ENCODE measurements around the gene PGM2L1. TPM values are rescaled to one million over a fixed set of nuclear protein-coding genes. Genes with fewer than 3 reads are reported as not detected.

The PGM2L1 gene
- total and polyA plus RNA-seq, 9 donors: 1.0 to 6.2 (median 2.1) TPM

DNA sequence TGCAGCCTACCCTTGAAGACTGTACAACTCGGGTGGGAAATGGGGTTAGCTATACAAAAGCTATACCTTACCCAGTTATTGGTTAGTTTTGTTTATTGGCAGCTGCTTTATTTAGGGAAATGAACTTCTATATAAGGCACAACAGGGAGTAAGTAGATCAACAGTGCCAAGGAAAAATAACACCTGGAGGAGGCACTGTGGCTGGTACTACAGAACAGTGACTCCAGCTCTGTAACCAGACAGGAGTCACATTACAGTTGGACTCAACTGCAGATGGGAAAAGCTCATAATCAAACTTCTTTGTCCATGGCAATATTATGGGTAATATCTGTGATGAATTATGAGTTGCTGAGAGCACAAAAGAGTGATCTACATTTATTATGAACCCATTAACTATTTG, 100.7 kb downstream of the PGM2L1 start:
- Histone ChIP-seq H3K27me3 (no peaks in the 10 kb centered on the region), H3K27ac (no peak overlapping the region), H3K4me3 (no peak overlapping the region), H3K4me1 (ENCODE audit: insufficient read depth) (no peaks in the 10 kb centered on the region), H3K9me3 (no peaks in the 10 kb centered on the region), H3K36me3 (no peaks in the 10 kb centered on the region)
- WGBS, 3 donors: 85 to 100% (median 91%) methylated on average over 1 of the region's 1 CpG
- no peak for TF ChIP-seq POLR2A (IDR thresholded peaks at IDR 0.05)
- TF ChIP-seq, protein P1, sequence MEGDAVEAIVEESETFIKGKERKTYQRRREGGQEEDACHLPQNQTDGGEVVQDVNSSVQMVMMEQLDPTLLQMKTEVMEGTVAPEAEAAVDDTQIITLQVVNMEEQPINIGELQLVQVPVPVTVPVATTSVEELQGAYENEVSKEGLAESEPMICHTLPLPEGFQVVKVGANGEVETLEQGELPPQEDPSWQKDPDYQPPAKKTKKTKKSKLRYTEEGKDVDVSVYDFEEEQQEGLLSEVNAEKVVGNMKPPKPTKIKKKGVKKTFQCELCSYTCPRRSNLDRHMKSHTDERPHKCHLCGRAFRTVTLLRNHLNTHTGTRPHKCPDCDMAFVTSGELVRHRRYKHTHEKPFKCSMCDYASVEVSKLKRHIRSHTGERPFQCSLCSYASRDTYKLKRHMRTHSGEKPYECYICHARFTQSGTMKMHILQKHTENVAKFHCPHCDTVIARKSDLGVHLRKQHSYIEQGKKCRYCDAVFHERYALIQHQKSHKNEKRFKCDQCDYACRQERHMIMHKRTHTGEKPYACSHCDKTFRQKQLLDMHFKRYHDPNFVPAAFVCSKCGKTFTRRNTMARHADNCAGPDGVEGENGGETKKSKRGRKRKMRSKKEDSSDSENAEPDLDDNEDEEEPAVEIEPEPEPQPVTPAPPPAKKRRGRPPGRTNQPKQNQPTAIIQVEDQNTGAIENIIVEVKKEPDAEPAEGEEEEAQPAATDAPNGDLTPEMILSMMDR (IDR thresholded peaks at IDR 0.05): no peak
- TF ChIP-seq EP300 (IDR thresholded peaks at IDR 0.05): no peak
- intact Hi-C loops (cut with DNase I): no loop called here
- no peak for DNase-seq

DNA sequence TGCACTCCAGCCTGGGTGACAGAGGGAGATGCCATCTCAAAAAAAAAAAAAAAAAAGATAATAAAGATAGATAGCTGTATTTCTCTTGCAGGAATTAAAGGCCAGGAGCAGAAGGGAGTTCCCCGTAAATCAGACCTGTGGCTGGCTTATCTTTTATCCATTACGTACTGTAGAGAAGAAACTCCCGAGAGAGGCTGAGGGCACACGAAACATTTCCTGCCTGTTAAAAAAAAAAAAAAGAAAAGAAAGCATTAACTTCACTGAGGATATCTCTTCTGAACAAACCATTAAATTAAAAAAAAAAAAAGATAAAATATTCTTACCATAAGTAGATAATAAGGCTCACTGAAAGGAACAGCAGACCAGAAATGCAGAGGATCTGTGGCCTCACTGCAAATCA, 109.3 kb downstream of the PGM2L1 start:
- no peak for DNase-seq
- intact Hi-C loops (cut with DNase I): no loop called here
- no peak overlapping the region for H3K27ac ChIP-seq
- H3K36me3 ChIP-seq: no peaks in the 10 kb centered on the region
- no peaks in the 10 kb centered on the region for H3K9me3 ChIP-seq
- no peaks in the 10 kb centered on the region for H3K27me3 ChIP-seq
- no peak overlapping the region for H3K4me3 ChIP-seq
- 14 to 30% (median 18%) methylated on average over 4 of the region's 4 CpGs for WGBS, 3 donors
- no peaks in the 10 kb centered on the region for H3K4me1 ChIP-seq (ENCODE audit: insufficient read depth)
- TF ChIP-seq EP300 (IDR thresholded peaks at IDR 0.05): no peak
- TF ChIP-seq, protein P1 (IDR thresholded peaks at IDR 0.05): no peak
- no peak for TF ChIP-seq POLR2A (IDR thresholded peaks at IDR 0.05)

DNA sequence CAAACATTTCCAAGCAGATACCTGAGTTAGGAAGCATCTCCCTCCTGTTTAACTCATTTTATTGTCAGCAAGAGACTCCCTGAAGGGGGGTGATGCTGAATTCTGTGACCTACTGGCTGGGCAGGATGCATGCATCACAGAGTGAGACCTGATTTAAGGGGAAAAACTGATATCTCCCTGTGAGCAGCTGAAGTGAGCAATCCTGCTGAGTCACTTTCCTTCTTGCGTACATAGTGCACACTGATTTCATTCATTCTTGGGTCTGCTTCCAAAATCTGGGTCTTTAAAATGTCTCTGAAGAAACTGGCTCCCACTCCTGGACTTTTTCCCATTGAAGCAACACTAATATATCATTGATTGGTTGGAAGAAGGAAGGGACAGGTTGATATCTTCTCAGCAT, 110.1 kb downstream of the PGM2L1 start:
- Histone ChIP-seq H3K4me3 (no peak overlapping the region), H3K36me3 (no peaks in the 10 kb centered on the region), H3K27me3 (no peaks in the 10 kb centered on the region), H3K27ac (no peak overlapping the region), H3K9me3 (no peaks in the 10 kb centered on the region), H3K4me1 (ENCODE audit: insufficient read depth) (no peaks in the 10 kb centered on the region)
- no peak for TF ChIP-seq EP300 (IDR thresholded peaks at IDR 0.05)
- no peak for TF ChIP-seq POLR2A (IDR thresholded peaks at IDR 0.05)
- TF ChIP-seq, protein P1 (IDR thresholded peaks at IDR 0.05): no peak
- 22 to 31% (median 23%) methylated on average over 1 of the region's 1 CpG for WGBS, 3 donors
- intact Hi-C loops (cut with DNase I): no loop called here
- no peak for DNase-seq

DNA sequence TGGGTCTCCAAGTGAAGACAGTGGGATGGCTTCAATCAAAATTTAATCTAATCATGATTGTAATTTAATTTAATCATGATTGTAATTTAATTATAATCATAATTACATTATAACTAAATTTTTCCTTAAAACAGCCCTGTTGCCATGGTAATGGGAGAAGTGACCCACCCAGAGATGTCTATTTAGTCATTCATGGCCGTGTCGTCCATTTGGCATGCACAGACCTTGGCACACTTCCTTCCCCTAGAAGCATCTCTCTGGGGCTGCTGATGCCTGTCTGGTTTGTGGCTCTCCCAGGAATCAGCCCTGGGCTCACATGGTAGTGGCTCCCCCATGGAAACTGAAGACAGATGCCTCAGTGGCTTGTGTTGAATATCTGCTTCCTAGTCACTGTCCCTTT, 113.8 kb downstream of the PGM2L1 start:
- H3K27me3 ChIP-seq: no peaks in the 10 kb centered on the region
- no peaks in the 10 kb centered on the region for H3K9me3 ChIP-seq
- H3K4me3 ChIP-seq: no peak overlapping the region
- intact Hi-C loops (cut with DNase I): no loop called here
- TF ChIP-seq EP300 (IDR thresholded peaks at IDR 0.05) (no peak), POLR2A (IDR thresholded peaks at IDR 0.05) (no peak)
- TF ChIP-seq, protein P1 (IDR thresholded peaks at IDR 0.05): no peak
- no peak for DNase-seq
- no peaks in the 10 kb centered on the region for H3K36me3 ChIP-seq
- 63 to 78% (median 69%) methylated on average over 2 of the region's 2 CpGs for WGBS, 3 donors
- no peaks in the 10 kb centered on the region for H3K4me1 ChIP-seq (ENCODE audit: insufficient read depth)
- H3K27ac ChIP-seq: no peak overlapping the region

Data from ovary (tissue), 9 donors.